ENCODE measurements around the gene CHRNA4. TPM values are rescaled to one million over a fixed set of nuclear protein-coding genes. Genes with fewer than 3 reads are reported as not detected.

CHRNA4 gene
- total RNA-seq, 1 experiment from 2014 or later, result 2.4 TPM

GRCh38 chr20:63402181-63402859 is 41.2 kb upstream of the CHRNA4 start:
- Histone ChIP-seq H3K36me3 (ENCODE audit: control insufficient read depth, insufficient read depth, low read length) (no peaks in the 10 kb centered on the region), H3K4me1 (ENCODE audit: control insufficient read depth, insufficient read depth, low read length) (peaks cover 11% of the 10 kb centered on the region; the same call in 1 of the 2 replicates), H3K27me3 (ENCODE audit: control insufficient read depth, insufficient read depth, low read length) (no peaks in the 10 kb centered on the region), H3K4me3 (ENCODE audit: low read depth in 2 of 2, low read length in 2 of 2) (no peak overlapping the region), H3K27ac (ENCODE audit: low read length) (no peak overlapping the region), H3K9me3 (ENCODE audit: control insufficient read depth, insufficient read depth, low read depth, low read length) (no peaks in the 10 kb centered on the region)
- intact Hi-C loops (cut with micrococcal nuclease; ENCODE audit: unreplicated experiment), result no loop called here
- DNase-seq (ENCODE audit: low read depth, low spot score), result no peak
- POLR2A ChIA-PET, result no interaction called here
- ATAC-seq, result peak; percentile 59
- CTCF ChIA-PET, result interaction anchor here (0.7 to 1.2 kb wide), 3 partner anchors 10 to 81 kb away, joined by 3 to 7 read pairs (median 4); no protein-coding TSS in a partner anchor
- no peak for TF ChIP-seq TCF7L2 (IDR thresholded peaks at IDR 0.05; ENCODE audit: low read depth, low read length)
- TF ChIP-seq POLR2AphosphoS5 (IDR thresholded peaks at IDR 0.05; ENCODE audit: low read depth, low read length), result no peak
- no peak for TF ChIP-seq CTCF (IDR thresholded peaks at IDR 0.05)
- no peak for TF ChIP-seq REST (IDR thresholded peaks at IDR 0.05; ENCODE audit: insufficient read depth in 1 of 2, low read depth in 2 of 2, low read length in 1 of 2)
- TF ChIP-seq SIN3A (IDR thresholded peaks at IDR 0.05; ENCODE audit: borderline replicate concordance, insufficient read depth, low read depth, low read length), result no peak
- BruUV-seq (replicated peaks), result no TSS peak
- in situ Hi-C loops (cut with HindIII; ENCODE audit: low pct_unique_long_range_greater_than_20kb, low sequenced_read_pairs), result no loop called here

- TF ChIP-seq CTCF (IDR thresholded peaks at IDR 0.05), result no peak
- no peak for TF ChIP-seq SIN3A (IDR thresholded peaks at IDR 0.05; ENCODE audit: borderline replicate concordance, insufficient read depth, low read depth, low read length)
- no peak for TF ChIP-seq TCF7L2 (IDR thresholded peaks at IDR 0.05; ENCODE audit: low read depth, low read length)
- no peak for TF ChIP-seq REST (IDR thresholded peaks at IDR 0.05; ENCODE audit: insufficient read depth in 1 of 2, low read depth in 2 of 2, low read length in 1 of 2)
- no peak for TF ChIP-seq POLR2AphosphoS5 (IDR thresholded peaks at IDR 0.05; ENCODE audit: low read depth, low read length)
- no TSS peak for BruUV-seq (replicated peaks)
- Histone ChIP-seq H3K4me1 (ENCODE audit: control insufficient read depth, insufficient read depth, low read length) (peaks cover 11% of the 10 kb centered on the region; the same call in 1 of the 2 replicates), H3K36me3 (ENCODE audit: control insufficient read depth, insufficient read depth, low read length) (no peaks in the 10 kb centered on the region), H3K4me3 (ENCODE audit: low read depth in 2 of 2, low read length in 2 of 2) (no peak overlapping the region), H3K27me3 (ENCODE audit: control insufficient read depth, insufficient read depth, low read length) (no peaks in the 10 kb centered on the region), H3K27ac (ENCODE audit: low read length) (no peak overlapping the region), H3K9me3 (ENCODE audit: control insufficient read depth, insufficient read depth, low read depth, low read length) (no peaks in the 10 kb centered on the region)
- DNase-seq (ENCODE audit: low read depth, low spot score) (no peak), ATAC-seq (no peak)
- in situ Hi-C loops (cut with HindIII; ENCODE audit: low pct_unique_long_range_greater_than_20kb, low sequenced_read_pairs) (no loop called here), intact Hi-C loops (cut with micrococcal nuclease; ENCODE audit: unreplicated experiment) (no loop called here)
- ChIA-PET CTCF (interaction anchor here (0.8 to 1.2 kb wide), 2 partner anchors 11 to 21 kb away, joined by 4 to 7 read pairs; no protein-coding TSS in a partner anchor), POLR2A (no interaction called here)
Measured at GRCh38 chr20:63401384-63402110, 40.4 kb upstream of the CHRNA4 start.
